Measurements from ENCODE around the gene CELF4. TPM values are rescaled to one million over a fixed set of nuclear protein-coding genes. Genes with fewer than 3 reads are reported as not detected.

Gene CELF4
- total and polyA plus RNA-seq, 2 donors (not counting 3 experiments of a cell fraction or from before 2014, with no cell fraction given), result not detected

- BruUV-seq (replicated peaks), result no TSS peak
- no peaks in the 10 kb centered on the region for H3K79me2 ChIP-seq (ENCODE audit: control insufficient read depth, insufficient read depth, low read length)
- no peaks in the 10 kb centered on the region for H3K27me3 ChIP-seq (ENCODE audit: control insufficient read depth in 2 of 2, insufficient read depth in 2 of 2, low read length in 2 of 2)
- CTCF ChIA-PET, result no interaction called here
- H3K9me3 ChIP-seq (replicated peaks; ENCODE audit: control insufficient read depth, insufficient read depth, low read length), result no peaks in the 10 kb centered on the region
- DNase-seq (ENCODE audit: low read depth, low spot score) (no peak), FAIRE-seq (no peak)
- intact Hi-C loops (cut with micrococcal nuclease) (no loop called here), dilution Hi-C loops (cut with MboI; ENCODE audit: extremely low pct_ligation_motif_present, low sequenced_read_pairs) (no loop called here)
- no peaks in the 10 kb centered on the region for H3K4me1 ChIP-seq (ENCODE audit: control insufficient read depth, extremely low read depth, insufficient read depth, low read length)
- no peak overlapping the region for H3K4me3 ChIP-seq (replicated peaks in 1 of 3; ENCODE audit: insufficient read depth in 1 of 3, low read depth in 1 of 3, low read length in 3 of 3)
- no peaks in the 10 kb centered on the region for H4K20me1 ChIP-seq (replicated peaks; ENCODE audit: control insufficient read depth, extremely low read depth, insufficient read depth, low read length)
- H2AFZ ChIP-seq (ENCODE audit: low read depth, low read length), result no peak overlapping the region
- no peak overlapping the region for H3K4me2 ChIP-seq (ENCODE audit: insufficient read depth, low read length)
- H3K9me1 ChIP-seq (replicated peaks; ENCODE audit: control insufficient read depth, extremely low read depth, insufficient read depth, low read length), result no peaks in the 10 kb centered on the region
- no peak overlapping the region for H3K27ac ChIP-seq (ENCODE audit: insufficient read depth, low read depth, low read length)
- no peaks in the 10 kb centered on the region for H3K36me3 ChIP-seq (ENCODE audit: control insufficient read depth in 2 of 2, extremely low read depth in 1 of 2, insufficient read depth in 2 of 2, low read length in 2 of 2)
- no peak for TF ChIP-seq EZH2 (IDR thresholded peaks at IDR 0.05; ENCODE audit: borderline replicate concordance, low read depth, low read length, severe bottlenecking)
- TF ChIP-seq POLR2AphosphoS5 (IDR thresholded peaks at IDR 0.05; ENCODE audit: insufficient read depth, low read depth, low read length), result no peak
- no peak for TF ChIP-seq CTCF (IDR thresholded peaks at IDR 0.05; ENCODE audit: extremely low read depth in 1 of 2, insufficient read depth in 1 of 2, low read depth in 1 of 2, low read length in 2 of 2)
- no peak for TF ChIP-seq MAX (IDR thresholded peaks at IDR 0.05; ENCODE audit: insufficient read depth, insufficient read length)
- no peak for TF ChIP-seq POLR2A (IDR thresholded peaks at IDR 0.05; ENCODE audit: low read depth, low read length)
- no peak for TF ChIP-seq GATA2 (IDR thresholded peaks at IDR 0.05; ENCODE audit: insufficient read depth, insufficient read length, low read depth, low read length)
- no peak for TF ChIP-seq MYC (IDR thresholded peaks at IDR 0.05; ENCODE audit: low read depth, low read length)
- no peak for TF ChIP-seq JUN (IDR thresholded peaks at IDR 0.05; ENCODE audit: borderline replicate concordance, insufficient read depth, insufficient read length, low read depth)
- TF ChIP-seq FOS (IDR thresholded peaks at IDR 0.05; ENCODE audit: borderline replicate concordance, insufficient read depth, low read length), result no peak
- POLR2A ChIA-PET, result no interaction called here
- H3K9ac ChIP-seq (replicated peaks; ENCODE audit: extremely low read depth, insufficient read depth, low read length), result no peak overlapping the region
These were observed 160.4 kb downstream of the CELF4 start for GRCh38 chr18:37405229-37405628.
